NCI-H748 treated with DMSO at 0.1 percent for 48 hours (cell line): ENCODE results near the gene EGLN3.
"Not testable (repeated sequence)": the region's sequence is repeated elsewhere in the genome, so short reads cannot be mapped to it uniquely, and the experiment has no call there.

Experiments
- DNase-seq: peaks from one replicate; lab custom pipeline; 2025; lab: John Stamatoyannopoulos, UW

Gene EGLN3

DNA sequence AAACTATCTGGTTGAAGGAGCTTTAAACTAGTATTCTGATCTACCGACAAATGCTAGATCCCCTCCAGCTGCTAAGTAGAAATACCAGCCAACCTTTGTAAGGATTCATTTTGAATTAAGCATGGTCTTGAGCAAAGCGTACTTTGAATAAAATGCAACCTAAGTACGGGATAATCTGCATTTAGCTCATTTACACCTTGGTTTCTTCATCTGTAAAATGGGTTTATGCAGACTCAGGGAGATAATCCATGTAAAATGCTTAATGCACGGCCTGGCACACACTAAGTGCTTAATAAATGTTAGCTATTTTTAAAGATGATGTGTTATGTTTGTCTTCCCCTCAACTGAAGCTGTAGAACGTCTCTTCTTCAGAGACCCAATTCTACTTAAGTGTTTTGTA lies 15.9 kb downstream of the EGLN3 start:
- no peak for DNase-seq

- DNase-seq = no peak
These were observed 16.7 kb downstream of the EGLN3 start for GRCh38 chr14:33934043-33934750.

- DNase-seq = no peak
These were observed 17.4 kb downstream of the EGLN3 start for GRCh38 chr14:33933386-33933933.

DNA sequence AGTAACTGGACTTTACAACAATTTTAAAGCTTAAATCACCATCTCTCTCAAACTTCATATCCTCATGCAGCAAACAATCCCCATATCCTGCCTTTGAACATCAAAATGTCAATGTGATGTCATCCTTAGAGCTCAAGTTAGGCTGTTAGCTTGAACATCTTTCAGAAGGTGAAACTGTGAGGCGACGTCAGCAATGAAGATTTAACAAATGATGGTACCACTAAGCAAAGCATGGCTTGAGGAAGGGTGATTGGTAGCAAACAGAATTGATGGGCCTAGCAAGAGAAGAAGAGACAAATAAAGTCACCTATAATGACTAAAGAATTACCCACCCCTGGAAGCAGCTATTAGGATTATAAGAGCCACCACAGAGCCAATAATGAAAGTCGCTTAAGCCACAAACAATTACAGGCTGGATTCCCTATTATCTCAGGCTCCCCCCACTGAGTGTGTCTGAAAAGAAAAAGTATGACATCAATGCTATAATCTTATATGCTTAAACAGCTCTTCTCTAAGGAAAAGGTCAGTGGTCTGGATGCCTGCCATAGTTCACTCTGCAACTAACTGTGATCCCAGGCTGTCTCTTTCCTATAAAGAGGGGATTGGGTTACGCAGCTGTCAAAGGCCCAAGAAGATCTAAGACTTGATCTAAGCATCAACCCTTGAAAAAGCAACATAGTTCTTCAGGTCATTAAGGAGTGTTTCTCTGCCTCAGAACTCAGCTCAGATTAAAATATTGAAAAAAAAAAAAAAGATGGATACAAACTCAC lies 18.1 kb downstream of the EGLN3 start:
- DNase-seq = peak; percentile 68

DNA sequence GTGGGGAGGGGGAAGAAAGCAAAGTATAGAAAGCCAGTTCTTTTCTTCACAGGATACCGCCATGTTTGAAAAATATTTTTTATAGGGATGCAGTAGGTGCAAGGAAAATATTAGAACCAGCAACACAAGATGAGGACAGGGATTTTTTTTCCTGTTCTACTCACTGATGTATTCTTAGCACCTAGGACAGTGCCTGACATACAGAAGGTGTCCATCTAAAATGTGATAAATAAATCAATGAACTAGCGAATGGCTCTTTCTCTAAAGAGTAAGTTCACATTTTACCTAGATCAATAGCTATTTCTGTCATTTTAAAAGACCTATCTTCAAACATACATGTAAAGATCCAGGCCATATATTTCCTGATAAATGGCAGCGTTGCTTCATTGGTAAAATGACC lies 18.8 kb downstream of the EGLN3 start:
- no peak for DNase-seq

GRCh38 chr14:33931461-33931860 lies 19.4 kb downstream of the EGLN3 start:
- no peak for DNase-seq

- no peak for DNase-seq
These were observed 20.4 kb downstream of the EGLN3 start for GRCh38 chr14:33930439-33930838.

GRCh38 chr14:33929799-33930408 lies 21.0 kb downstream of the EGLN3 start:
- DNase-seq = no peak

GRCh38 chr14:33928895-33929294 lies 22.0 kb downstream of the EGLN3 start:
- no peak for DNase-seq

DNA sequence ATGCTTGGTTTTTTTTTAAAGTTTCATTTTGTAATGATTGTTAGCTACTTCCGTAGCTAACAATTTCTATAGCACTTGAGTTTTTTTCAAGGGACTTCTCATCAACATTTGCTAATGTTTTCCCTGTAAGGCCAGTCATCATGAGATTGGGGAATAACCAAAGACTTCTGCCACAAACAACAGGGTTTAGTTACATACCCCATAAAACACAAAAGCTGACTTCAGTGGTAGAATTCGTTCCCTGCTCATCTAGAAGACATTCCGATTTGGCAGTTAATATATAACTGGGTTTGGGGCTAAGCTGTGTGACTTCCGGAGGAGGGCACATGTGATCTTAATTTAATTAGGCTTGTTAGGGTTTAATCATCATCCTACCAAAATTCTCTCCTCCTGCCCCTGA lies 22.9 kb downstream of the EGLN3 start:
- DNase-seq = no peak

- DNase-seq = not testable (repeated sequence)
These were observed 23.9 kb downstream of the EGLN3 start for GRCh38 chr14:33926967-33927366.

DNA sequence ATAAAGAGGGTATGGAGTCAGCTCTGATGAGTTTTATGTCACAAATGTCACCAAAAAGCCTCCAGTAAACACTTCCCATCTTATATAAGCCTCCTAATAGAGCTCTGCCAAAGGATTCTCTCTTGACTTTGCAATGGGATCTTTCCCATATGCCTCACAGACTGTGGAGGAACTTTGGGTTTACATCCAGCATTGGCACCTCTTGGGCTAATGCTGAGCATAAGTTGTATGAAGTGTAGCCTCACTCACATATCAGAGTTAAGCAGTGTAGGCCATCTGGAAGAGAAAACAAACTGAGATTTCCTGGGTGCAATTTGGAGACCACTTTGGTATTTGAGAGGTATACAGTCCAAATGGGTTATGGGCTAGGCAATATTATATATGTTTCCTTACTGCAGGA lies 24.9 kb downstream of the EGLN3 start:
- DNase-seq = no peak

DNA sequence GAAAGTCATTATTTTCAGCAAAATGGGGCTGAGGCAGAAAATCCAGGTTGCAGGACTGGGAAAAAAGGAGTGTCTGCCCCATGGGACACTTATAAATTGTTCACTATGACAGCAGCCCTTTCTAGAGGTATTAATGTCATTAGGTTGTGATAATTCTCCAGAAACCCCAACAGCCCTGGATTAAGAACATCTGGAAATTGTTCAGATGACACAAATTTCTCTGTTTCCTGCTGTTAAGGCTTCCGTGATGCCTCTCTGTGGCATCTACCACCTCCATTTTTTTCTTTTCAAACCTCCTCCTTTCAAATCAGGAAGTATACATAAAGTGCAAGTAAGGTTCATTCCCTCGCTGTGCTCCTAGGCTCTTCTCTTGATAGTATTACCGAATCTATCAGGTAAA lies 25.6 kb downstream of the EGLN3 start:
- DNase-seq = no peak

GRCh38 chr14:33924566-33925100 lies 26.2 kb downstream of the EGLN3 start:
- no peak for DNase-seq

GRCh38 chr14:33922125-33922524 lies 28.7 kb downstream of the EGLN3 start:
- no peak for DNase-seq

DNA sequence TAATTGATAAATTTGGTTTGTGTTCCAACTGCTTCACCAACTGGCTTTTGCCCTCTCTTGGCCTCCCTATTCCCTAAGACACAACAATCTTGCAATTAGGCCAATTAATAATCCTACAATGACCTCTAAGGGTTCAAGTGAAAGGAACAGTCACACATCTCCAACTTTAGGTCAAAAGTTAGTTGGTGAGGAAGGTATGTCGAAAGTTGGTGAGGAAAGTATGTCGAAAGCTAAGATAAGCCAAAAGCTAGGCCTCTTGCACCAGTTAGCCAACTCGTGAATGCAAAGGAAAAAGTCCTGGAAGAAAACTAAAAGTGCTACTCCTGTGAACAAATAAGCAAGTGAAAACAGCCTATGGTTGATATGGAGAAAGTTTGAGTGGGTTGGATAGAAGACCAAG lies 32.6 kb downstream of the EGLN3 start:
- no peak for DNase-seq

GRCh38 chr14:33917661-33918060 lies 33.2 kb downstream of the EGLN3 start:
- DNase-seq = no peak

GRCh38 chr14:33916663-33917565 lies 34.0 kb downstream of the EGLN3 start:
- no peak for DNase-seq

- DNase-seq = no peak
These were observed 35.2 kb downstream of the EGLN3 start for GRCh38 chr14:33915682-33916081.

DNA sequence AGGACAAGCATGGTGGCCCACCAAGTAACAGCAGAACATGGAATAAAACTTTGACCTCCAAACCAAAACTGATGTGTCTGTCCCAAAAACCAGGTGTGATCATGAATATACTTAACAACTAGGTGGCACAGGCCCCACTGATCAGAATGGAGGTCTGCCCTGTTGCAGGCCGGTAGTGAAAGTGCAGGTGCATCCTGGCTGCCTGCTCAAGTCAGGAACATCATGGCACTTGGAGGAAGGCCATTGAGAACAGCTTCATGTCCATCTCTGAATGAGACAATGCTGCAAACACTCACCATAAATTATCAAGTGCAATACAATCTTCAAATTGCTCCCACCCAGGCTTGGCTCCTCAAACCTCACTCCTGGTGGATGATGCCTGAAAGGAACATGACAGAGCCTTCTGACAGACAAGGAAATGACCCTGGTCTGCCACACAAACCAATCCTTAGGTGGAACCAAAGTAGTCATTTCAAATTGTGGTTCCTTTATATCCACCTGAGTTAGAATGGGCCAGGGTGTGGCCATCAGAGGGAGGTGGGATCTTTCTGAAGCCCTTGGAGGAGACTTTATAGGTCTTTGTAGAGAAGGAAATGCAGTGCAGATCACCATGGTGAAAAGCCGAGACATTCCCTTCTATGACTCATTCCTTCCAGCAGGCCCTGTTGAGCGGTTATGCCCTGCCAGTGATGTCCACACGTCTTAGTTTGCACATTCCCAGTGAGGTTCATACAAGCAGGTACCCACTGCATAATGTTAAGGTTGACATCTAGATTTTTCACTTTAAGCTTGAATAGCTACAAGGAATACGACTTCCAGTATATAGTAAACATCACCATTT lies 36.0 kb downstream of the EGLN3 start:
- DNase-seq = no peak

DNA sequence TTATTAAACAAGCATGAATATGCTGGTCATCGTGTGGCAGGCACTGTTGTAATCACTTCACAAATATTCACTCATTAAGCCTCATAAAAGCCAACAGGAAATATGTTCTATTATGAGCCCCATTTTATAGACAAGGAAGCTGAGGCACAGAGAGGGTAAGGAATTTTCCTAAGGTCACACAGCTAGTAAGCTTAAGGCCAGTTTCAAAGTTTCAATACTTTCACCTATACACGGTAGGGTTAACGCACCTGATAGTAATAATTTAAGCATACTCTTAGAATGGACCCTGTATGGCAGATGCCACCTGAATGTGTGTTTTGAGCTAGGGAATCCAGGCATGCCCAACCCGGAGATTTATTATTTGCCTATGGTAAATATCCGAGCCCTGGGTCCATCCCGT lies 39.8 kb downstream of the EGLN3 start:
- DNase-seq = no peak
